ENCODE results near the gene ANKRD49.
"Not testable (repeated sequence)": the region's sequence is repeated elsewhere in the genome, so short reads cannot be mapped to it uniquely, and the experiment has no call there.

Gene ANKRD49

DNA sequence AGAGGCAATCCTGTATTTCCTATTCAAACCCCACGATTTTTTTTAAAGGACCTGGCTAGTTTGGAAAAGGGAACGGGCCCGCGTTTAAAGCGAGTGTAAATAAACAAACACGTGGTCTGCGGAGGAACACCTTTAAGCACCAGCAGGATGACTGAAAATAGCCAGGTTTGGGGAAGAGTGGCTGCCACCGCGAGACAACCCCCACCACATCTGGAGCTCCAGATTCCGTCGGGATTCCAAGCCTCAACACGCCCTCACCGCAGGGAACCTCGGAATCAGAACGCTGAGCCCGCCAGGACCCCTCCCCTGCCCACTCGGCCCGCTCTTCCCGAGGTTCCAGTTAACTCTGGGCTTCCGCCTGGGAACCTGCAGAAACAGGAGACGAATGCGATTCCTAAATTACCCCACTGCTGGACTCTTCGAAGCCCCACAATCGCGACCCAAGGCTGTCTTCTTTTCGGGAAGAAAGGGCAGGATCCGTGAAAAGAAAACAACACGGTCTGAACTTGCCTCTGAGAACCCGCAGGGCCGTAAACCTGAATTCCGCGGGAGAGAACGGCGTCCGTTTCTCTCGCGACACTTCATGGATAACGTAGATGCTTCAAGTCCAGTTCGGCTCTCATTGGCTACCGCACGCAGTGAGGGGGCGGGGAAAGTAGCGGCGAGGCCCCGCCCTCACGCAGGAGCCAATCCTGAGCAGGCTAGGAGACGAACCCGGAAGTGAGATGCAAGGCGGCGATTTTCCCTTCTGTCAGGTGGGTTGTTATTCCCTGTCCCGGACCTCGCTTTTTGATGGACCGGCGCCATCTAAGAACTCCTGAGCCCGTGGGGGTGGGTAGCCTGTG lies at the start of gene ANKRD49, which contains the start of gene MRE11:
TSS of gene ANKRD49 (plus strand) at position 704 of the 845 bp plus-strand sequence. CDS start 2,710 bp downstream, outside the sequence.
TSS of gene MRE11 (minus strand) at position 564 of the 845 bp plus-strand sequence. CDS start 1,043 bp downstream, outside the sequence.
- DNase-seq (ENCODE audit: low spot score): peak; percentile 99

DNA sequence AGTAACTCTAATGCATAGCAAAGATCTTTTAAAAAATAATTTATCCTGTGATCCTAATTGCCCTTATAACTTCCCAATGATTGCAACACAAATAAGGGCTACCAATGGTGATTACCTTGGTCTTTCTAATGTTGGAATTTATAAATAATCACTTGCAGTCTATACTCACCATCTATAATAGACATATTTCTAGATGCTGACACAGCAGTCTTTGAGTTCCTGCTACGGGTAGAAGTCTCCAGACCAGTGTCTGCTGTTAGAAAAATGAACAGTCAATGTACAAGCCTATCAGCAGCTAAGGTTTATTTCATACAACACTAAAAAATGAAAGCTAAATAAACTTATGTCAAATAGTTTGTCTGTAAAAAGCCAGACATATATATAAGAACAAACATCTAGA lies 48.1 kb upstream of the ANKRD49 start:
- no peak for DNase-seq (ENCODE audit: low spot score)

DNA sequence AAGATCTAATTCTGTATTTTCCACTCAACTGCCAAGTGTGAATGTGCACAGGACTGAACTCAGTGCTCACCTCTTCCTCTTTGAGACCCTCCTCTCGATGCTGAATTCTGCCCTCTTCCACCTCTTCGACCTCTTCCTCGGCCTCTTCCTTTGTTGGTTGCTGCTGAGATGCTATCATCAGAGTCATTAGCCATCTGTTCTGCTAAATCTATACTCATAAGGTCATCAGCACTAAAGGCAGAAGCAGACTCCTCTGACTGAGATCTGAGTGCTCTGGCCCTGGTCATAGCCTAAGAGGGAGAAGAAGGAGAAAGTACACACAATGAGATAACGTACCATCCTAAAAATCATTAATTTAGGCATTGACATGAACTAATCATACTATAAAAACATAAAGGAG lies 46.6 kb upstream of the ANKRD49 start:
- DNase-seq (ENCODE audit: low spot score): no peak

DNA sequence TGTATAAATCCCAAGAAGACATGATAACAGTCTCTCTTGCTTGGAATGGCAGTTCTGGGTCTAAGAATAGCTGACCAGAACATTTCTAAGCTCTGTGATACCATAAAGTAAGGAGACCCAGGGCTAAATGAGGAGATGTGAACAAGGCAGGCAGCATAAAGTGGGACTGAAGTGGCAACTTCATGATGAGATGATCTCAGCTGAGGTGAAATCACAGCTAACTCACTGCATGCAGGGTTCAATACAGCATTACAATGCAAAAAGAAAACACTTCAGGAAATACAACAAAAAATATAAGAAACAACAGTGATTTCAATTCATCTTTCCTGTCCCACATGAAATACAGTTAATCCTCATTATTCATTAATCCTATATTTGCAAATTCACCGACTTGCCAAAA lies 44.8 kb upstream of the ANKRD49 start:
- no peak for DNase-seq (ENCODE audit: low spot score)

DNA sequence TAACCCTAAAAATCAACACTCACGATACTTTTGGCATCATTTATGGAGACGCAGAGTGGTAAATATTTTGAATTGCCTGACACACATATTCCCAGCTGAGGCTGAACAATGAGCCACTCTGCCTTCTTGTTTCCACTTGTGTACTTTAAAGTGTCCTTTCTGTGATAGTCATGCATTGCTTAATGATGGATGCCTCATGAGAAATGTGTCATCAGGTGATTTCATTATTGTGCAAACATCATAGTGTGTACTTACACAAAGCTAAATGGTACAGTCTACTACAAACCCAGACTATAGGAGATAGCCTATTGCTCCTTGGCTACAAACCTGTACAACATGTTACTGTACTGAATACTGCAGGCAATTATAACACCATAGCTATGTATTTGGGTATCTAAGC lies 44.3 kb upstream of the ANKRD49 start:
- no peak for DNase-seq (ENCODE audit: low spot score)

DNA sequence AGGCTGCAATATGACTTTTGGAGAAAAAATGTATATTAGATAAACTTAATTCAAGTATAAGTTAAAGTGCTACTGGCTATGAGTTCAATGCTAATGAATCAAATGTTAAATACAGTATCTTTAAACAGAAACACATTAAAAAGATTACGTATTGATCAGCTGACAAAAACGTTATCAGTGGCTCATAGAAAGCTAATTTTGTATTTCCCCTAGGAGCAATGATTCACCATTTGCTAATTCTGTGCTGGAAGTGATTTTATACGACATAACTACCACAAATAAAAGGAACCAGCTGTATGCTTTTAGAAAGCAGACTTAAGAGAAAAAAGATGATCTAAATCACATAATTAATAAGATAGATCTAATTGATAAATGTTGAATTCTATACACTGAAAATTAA lies 43.7 kb upstream of the ANKRD49 start:
- DNase-seq (ENCODE audit: low spot score): no peak

DNA sequence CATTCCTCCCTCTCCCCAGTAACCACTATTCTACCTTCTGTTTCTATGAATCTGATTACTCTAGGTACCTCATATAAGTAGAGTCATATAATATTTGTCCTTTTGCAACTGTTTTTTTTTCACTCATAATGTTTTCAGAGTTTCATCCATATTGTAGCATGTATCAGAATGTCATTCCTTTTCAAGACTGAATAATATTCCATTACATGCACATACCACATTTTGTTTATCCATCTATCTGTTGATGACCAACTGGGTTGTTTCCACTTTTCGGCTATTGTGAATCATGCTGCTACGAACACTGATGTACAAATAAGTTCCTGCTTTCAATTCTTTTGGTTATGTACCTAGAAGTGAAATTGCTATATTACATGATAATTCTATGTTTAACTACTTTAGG lies 40.8 kb upstream of the ANKRD49 start:
- DNase-seq (ENCODE audit: low spot score): no peak

DNA sequence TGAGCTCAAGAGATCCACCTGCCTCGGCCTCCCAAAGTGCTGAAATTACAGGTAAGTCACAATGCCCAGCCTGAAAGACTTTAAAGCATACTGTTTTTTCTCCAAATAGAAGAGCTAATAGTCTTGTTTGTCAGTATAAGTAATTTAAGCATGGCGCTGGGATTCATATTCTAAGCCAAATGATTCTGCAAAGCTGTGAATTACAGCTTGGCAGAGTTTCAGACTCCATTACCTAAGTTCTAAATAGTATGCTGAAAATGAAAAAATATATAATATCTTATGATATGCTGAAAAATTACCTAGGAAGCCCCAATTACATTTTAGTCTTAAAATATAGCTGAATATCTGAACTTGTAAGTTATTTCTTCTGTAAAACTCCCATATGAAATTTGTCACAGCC lies 39.5 kb upstream of the ANKRD49 start:
- no peak for DNase-seq (ENCODE audit: low spot score)

DNA sequence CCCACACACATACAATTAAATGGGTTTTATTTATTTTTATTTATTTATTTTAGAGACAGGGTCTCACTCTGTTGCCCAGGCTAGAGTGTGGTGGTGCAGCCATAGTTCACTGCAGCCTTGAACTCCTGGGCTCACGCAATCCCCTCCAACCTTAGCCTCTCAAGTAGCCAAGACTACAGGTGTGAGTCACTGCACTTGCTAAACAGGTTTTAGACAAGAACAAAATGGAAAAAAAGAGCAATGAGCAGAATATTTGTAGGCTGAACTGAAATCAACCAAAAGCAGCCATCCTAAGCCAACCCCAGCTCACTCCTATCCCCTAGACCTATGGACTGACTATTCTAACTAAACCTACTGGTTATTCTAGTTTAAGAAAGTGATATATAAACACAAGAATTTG lies 37.9 kb upstream of the ANKRD49 start:
- DNase-seq (ENCODE audit: low spot score): no peak

DNA sequence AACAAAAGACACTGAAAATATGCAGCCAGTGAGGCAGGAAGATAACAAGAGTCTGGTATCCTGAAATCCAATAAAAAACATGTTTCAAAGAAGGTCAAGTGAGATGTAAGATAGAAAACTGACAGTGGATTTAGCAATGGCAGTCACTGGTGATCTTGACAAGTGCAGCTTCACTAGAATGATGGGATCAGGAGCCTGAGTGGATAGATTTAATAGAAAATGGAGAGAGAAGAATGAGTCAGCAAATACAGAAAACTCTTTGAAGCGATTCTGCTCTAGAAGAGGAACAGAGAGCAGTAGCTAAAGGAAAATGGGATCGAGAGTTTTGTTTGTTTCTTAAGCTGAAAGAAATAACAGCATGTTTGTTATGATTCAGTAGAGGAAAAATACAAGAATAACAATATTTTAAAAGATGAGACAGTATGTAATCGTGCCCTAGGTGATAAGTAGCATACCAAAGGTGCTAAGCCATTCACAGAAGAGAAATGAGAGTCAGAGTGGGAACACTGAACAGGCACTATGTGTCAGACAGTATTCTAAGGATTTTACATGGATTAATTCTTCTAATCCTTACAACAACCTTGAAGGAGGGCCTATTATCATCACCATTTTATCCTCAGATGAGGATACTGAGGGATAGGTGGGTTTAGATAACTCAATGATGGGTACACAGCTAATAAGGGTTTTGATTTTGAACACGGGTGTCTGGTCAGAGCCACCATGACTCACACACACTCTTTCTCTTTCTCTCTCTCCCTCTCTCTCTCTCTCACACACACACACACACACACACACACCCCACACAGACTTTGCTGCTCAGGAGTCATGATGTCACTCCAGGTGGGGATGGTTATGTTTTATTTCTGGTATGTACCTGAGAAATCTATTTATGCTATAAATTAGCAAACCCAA lies 36.4 kb upstream of the ANKRD49 start:
- DNase-seq (ENCODE audit: low spot score): no peak

DNA sequence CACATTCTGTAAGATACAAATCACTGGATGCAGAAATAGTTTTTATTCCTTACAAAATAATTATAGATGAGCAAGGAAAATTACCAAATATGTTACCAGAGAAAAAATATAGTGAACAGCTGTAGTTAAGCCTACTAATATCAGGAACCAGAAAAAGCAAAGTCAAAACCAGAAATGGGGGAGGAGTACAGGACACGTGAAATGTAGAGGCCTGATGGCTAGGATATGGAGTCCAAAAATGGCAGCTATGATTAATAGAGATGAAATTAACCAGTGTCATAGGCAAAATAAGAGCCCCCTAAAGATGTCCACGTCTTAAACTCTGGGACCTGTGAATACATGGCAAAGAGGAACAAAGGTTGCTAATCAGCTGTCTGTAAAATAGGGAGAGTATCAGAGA lies 34.2 kb upstream of the ANKRD49 start:
- no peak for DNase-seq (ENCODE audit: low spot score)

DNA sequence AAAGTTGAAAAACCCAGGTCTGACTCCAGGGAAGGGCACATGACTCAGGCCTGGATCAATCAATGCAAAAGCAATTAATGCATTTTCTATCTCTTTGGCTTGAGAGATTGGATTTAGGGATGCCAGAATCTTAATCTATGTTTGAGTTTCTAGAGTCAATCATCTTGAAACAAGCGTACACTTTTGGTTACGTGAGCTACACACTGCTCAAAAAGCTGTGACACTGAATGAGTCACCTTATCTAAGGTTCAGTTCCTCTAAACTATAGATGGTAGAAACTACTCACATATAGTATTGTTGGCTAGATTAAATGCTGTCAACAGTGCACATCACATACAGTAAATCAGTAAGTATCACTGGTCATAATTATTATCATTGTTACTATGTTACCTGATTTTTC lies 24.4 kb upstream of the ANKRD49 start:
- DNase-seq (ENCODE audit: low spot score): no peak

GRCh38 chr11:94472916-94473799 lies 20.6 kb upstream of the ANKRD49 start:
- DNase-seq (ENCODE audit: low spot score): no peak

GRCh38 chr11:94477624-94478023 lies 16.2 kb upstream of the ANKRD49 start:
- DNase-seq (ENCODE audit: low spot score): no peak

GRCh38 chr11:94481342-94481741 lies 12.4 kb upstream of the ANKRD49 start:
- DNase-seq (ENCODE audit: low spot score): no peak

DNA sequence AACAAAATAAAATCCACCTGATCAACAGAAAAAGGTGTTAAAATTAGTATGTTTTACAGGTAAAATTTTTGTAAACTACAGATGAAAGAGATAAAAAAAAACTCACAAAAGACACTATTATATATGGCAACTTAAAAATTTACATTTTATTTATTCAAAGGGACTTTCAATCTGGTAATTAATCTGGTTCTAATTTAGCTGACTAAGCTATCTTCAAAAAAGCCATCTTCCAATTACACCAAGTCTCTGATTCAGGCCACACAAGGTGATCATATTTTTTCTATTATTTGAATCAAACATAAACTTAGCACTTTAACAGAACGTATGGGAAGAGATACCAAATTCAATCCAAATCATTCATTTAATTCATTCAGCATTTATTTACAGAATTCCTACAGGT lies 7.7 kb upstream of the ANKRD49 start:
- no peak for DNase-seq (ENCODE audit: low spot score)

- DNase-seq (ENCODE audit: low spot score): peak; percentile 16
Observed at GRCh38 chr11:94494126-94494680, 419 bp downstream of the ANKRD49 start.

GRCh38 chr11:94500181-94500580 lies 6.4 kb downstream of the ANKRD49 start:
- no peak for DNase-seq (ENCODE audit: low spot score)

DNA sequence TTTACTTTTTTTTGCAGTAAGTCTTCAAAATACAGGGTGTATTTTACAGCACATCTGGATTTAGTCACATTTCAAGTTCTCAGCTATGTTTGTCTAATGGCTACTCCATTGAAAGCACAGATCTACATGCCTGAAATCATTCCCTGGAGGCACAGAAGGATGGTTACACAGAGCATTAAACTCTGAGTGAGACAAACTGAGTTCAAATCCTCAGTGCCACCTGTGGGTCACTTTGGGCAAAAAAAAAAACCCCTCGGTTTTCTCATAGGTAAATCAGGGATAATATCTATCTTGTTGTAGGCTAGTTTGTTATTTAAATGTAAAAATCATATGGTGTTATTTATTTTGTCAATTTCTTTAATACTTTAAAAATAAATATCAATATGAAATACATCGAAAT lies 7.7 kb downstream of the ANKRD49 start:
- DNase-seq (ENCODE audit: low spot score): no peak

- DNase-seq (ENCODE audit: low spot score): peak; percentile 61
Observed at GRCh38 chr11:94504689-94505293, 11.0 kb downstream of the ANKRD49 start.

DNA sequence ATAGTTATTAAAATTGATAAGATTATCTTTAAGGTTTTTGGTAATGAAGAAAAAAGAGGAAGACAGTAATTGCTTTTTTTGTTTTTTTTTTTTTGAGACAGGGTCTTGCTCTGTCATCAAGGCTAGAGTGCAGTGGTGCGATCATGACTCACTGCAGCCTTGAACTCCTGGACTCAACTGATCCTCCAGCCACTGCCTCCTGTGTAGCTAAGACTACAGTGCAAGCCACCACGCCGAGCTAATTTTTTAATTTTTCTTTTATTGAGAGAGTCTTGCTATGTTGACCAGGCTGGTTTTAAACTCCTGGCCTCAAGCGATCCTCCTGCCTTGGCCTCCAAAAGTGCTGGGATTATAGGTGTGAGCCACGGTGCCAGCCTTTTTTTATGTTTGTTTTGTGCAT lies 12.7 kb downstream of the ANKRD49 start:
- DNase-seq (ENCODE audit: low spot score): not testable (repeated sequence)

All from cerebellar cortex (tissue), 1 donor.